ENCODE data around the gene MIOX.

Gene MIOX

GRCh38 chr22:50455201-50455600, 31.5 kb upstream of the MIOX start:
- no peak for DNase-seq (ENCODE audit: low spot score)

GRCh38 chr22:50456026-50456425, 30.6 kb upstream of the MIOX start:
- no peak for DNase-seq (ENCODE audit: low spot score)

- no peak for DNase-seq (ENCODE audit: low spot score)
Observed at GRCh38 chr22:50456466-50457234, 30.0 kb upstream of the MIOX start.

- no peak for DNase-seq (ENCODE audit: low spot score)
Observed at GRCh38 chr22:50459016-50459415, 27.6 kb upstream of the MIOX start.

- DNase-seq (ENCODE audit: low spot score): no peak
Observed at GRCh38 chr22:50459496-50460140, 27.0 kb upstream of the MIOX start.

GRCh38 chr22:50460938-50461337, 25.7 kb upstream of the MIOX start:
- no peak for DNase-seq (ENCODE audit: low spot score)

GRCh38 chr22:50461536-50461935, 25.1 kb upstream of the MIOX start:
- no peak for DNase-seq (ENCODE audit: low spot score)

GRCh38 chr22:50461979-50462540, 24.6 kb upstream of the MIOX start:
- no peak for DNase-seq (ENCODE audit: low spot score)

- DNase-seq (ENCODE audit: low spot score): no peak
Observed at GRCh38 chr22:50463188-50463900, 23.3 kb upstream of the MIOX start.

GRCh38 chr22:50464451-50464850, 22.2 kb upstream of the MIOX start:
- no peak for DNase-seq (ENCODE audit: low spot score)

GRCh38 chr22:50465066-50465930, 21.4 kb upstream of the MIOX start:
- no peak for DNase-seq (ENCODE audit: low spot score)

GRCh38 chr22:50467341-50467740, 19.3 kb upstream of the MIOX start:
- DNase-seq (ENCODE audit: low spot score): no peak

- no peak for DNase-seq (ENCODE audit: low spot score)
Observed at GRCh38 chr22:50467773-50468440, 18.8 kb upstream of the MIOX start.

- DNase-seq (ENCODE audit: low spot score): no peak
Observed at GRCh38 chr22:50468626-50469025, 18.0 kb upstream of the MIOX start.

- DNase-seq (ENCODE audit: low spot score): no peak
Observed at GRCh38 chr22:50469377-50470305, 17.0 kb upstream of the MIOX start.

- no peak for DNase-seq (ENCODE audit: low spot score)
Observed at GRCh38 chr22:50470491-50470890, 16.2 kb upstream of the MIOX start.

- DNase-seq (ENCODE audit: low spot score): no peak
Observed at GRCh38 chr22:50471197-50471847, 15.3 kb upstream of the MIOX start.

GRCh38 chr22:50471962-50472361, 14.7 kb upstream of the MIOX start:
- no peak for DNase-seq (ENCODE audit: low spot score)

GRCh38 chr22:50473088-50473487, 13.6 kb upstream of the MIOX start:
- peak; percentile 32 for DNase-seq (ENCODE audit: low spot score)
